Adipocyte (in vitro differentiated cells): ENCODE measurements around the gene SPA17.

Experiments used
- DNase-seq: peaks from one replicate; pipeline ENCODE4 v3.0.0-alpha.2; 2015; ENCODE audit warnings: low read depth
- H3K27me3 ChIP-seq: replicated peaks from 2 replicates; pipeline ENCODE4 v1.7.0; 2013; ENCODE audit warnings: mild to moderate bottlenecking, low read length, moderate library complexity; ENCODE audit not compliant: control insufficient read depth, insufficient read depth
- H3K36me3 ChIP-seq: 2 replicates; pipeline ENCODE4 v1.7.0; 2013; ENCODE audit warnings: low read length, mild to moderate bottlenecking, moderate library complexity; ENCODE audit not compliant: control insufficient read depth, insufficient read depth, severe bottlenecking
- H3K4me1 ChIP-seq: 2 replicates; pipeline ENCODE4 v1.7.0; 2013; ENCODE audit warnings: mild to moderate bottlenecking, low read length, moderate library complexity; ENCODE audit not compliant: control insufficient read depth, insufficient read depth
- H3K4me3 ChIP-seq: 2 replicates; pipeline ENCODE4 v1.7.0; 2013; ENCODE audit warnings: mild to moderate bottlenecking, low read length, moderate library complexity
- H3K9ac ChIP-seq: 2 replicates; pipeline ENCODE4 v1.7.0; 2013; ENCODE audit warnings: mild to moderate bottlenecking, low read length, moderate library complexity
- H3K9me3 ChIP-seq: 2 replicates; pipeline ENCODE4 v1.7.0; 2013; ENCODE audit warnings: mild to moderate bottlenecking, low read length, moderate library complexity; ENCODE audit not compliant: control insufficient read depth

SPA17 gene

DNA sequence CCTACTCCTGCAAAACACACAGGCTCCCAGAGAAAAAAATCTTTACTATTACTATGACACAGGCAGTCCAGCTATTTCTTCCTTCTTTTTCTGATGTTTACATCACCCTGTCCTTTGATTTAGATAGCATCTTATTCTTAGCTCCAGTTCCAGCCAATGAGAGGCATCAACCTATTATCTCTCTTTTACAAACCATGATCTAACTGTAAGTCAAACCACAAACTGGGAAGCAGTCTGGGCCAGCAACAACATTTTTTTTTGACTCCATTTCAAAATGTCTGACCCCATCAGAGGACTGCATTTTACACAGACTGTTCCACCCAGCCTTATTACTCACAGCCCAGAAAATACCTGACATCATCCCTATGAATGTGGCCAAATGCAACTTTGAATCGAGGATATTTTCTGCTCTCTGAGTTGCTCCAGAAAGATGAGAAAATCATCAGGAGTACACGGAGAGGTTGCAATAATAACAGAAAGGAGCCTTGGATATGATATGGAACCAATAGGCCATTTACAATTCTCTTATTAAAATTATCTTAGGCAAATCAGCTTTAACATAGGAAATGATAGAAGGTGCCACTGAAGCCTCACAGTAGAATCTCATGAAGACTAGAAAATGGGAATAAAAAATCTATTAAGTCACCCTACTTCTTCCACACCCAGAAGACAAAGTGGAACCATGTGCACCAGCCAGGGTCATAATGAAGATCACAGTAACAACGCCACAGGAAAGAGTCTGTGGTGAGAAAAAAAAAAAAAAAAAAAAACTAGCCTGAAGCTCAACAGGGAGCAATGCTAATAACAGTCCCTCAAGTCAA lies 29.9 kb upstream of the SPA17 start:
- peaks cover 13% of the 10 kb centered on the region for H3K36me3 ChIP-seq
- peak; percentile 70 for DNase-seq
- no peaks in the 10 kb centered on the region for H3K27me3 ChIP-seq
- H3K9ac ChIP-seq: no peak overlapping the region
- peak overlapping the region; percentile 28 for H3K4me3 ChIP-seq
- H3K4me1 ChIP-seq: peaks cover 10% of the 10 kb centered on the region
- no peaks in the 10 kb centered on the region for H3K9me3 ChIP-seq

GRCh38 chr11:124644426-124645280 lies 29.1 kb upstream of the SPA17 start:
- no peak overlapping the region for H3K9ac ChIP-seq
- DNase-seq: peak; percentile 85
- peak overlapping the region; percentile 54 for H3K4me3 ChIP-seq
- H3K36me3 ChIP-seq: peaks cover 9% of the 10 kb centered on the region
- peaks cover 10% of the 10 kb centered on the region for H3K4me1 ChIP-seq
- no peaks in the 10 kb centered on the region for H3K27me3 ChIP-seq
- H3K9me3 ChIP-seq: no peaks in the 10 kb centered on the region

DNA sequence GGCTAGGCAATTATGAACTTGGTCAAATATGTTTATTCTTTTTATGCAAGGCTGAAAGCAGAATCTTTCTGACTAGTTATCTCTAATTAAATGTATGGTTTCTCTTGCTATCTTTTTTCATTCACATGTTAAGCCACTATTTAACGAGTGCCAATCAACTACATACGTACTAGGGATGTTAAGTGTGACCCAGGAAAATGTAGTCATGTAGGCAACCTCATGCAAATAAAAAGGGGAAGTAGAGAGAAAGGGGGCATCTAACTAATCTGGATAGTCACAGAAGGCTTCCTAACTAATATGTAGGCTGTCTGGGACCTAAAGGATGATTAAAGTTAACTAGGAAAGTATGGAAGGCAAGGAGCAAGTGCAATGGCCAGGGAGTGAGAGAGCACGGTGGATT lies 27.6 kb upstream of the SPA17 start:
- no peak for DNase-seq
- H3K4me3 ChIP-seq: no peak overlapping the region
- H3K4me1 ChIP-seq: peaks cover 10% of the 10 kb centered on the region
- H3K9me3 ChIP-seq: no peaks in the 10 kb centered on the region
- peaks cover 6% of the 10 kb centered on the region for H3K36me3 ChIP-seq
- no peaks in the 10 kb centered on the region for H3K27me3 ChIP-seq
- H3K9ac ChIP-seq: no peak overlapping the region

GRCh38 chr11:124648610-124649009 lies 25.1 kb upstream of the SPA17 start:
- no peaks in the 10 kb centered on the region for H3K27me3 ChIP-seq
- no peak for DNase-seq
- H3K36me3 ChIP-seq: peaks cover 11% of the 10 kb centered on the region
- no peak overlapping the region for H3K4me3 ChIP-seq
- H3K9me3 ChIP-seq: no peaks in the 10 kb centered on the region
- no peak overlapping the region for H3K9ac ChIP-seq
- peaks cover 6% of the 10 kb centered on the region for H3K4me1 ChIP-seq

- Histone ChIP-seq H3K9ac (no peak overlapping the region), H3K9me3 (no peaks in the 10 kb centered on the region), H3K27me3 (no peaks in the 10 kb centered on the region), H3K4me1 (no peaks in the 10 kb centered on the region), H3K4me3 (no peak overlapping the region), H3K36me3 (peaks cover 9% of the 10 kb centered on the region)
- DNase-seq: no peak
These were observed 16.7 kb upstream of the SPA17 start for GRCh38 chr11:124656774-124657630.

- H3K4me3 ChIP-seq: no peak overlapping the region
- peaks cover 9% of the 10 kb centered on the region for H3K36me3 ChIP-seq
- no peaks in the 10 kb centered on the region for H3K9me3 ChIP-seq
- H3K9ac ChIP-seq: no peak overlapping the region
- no peaks in the 10 kb centered on the region for H3K4me1 ChIP-seq
- no peak for DNase-seq
- H3K27me3 ChIP-seq: no peaks in the 10 kb centered on the region
These were observed 15.8 kb upstream of the SPA17 start for GRCh38 chr11:124657904-124658303.

DNA sequence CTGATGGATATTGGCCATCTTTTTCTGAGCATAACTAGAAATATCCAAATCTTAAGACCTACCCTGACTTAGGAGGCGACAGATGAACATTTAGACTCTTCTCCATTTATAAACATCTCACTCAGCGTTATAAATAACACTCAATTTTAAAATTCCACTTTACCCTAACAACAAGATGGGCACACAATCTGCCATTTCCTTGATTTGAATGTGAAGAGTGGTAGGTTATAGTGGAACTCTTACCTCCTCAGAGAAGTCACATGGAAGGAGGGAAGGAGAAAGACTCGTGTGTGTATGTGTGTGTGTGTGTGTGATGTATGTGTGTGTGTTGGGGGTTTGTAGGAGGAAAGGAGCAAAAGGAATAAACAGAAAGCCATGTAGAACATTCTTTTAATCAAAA lies 15.2 kb upstream of the SPA17 start:
- no peak overlapping the region for H3K4me3 ChIP-seq
- no peaks in the 10 kb centered on the region for H3K4me1 ChIP-seq
- DNase-seq: no peak
- H3K9ac ChIP-seq: no peak overlapping the region
- H3K27me3 ChIP-seq: no peaks in the 10 kb centered on the region
- H3K9me3 ChIP-seq: no peaks in the 10 kb centered on the region
- peaks cover 5% of the 10 kb centered on the region for H3K36me3 ChIP-seq

DNA sequence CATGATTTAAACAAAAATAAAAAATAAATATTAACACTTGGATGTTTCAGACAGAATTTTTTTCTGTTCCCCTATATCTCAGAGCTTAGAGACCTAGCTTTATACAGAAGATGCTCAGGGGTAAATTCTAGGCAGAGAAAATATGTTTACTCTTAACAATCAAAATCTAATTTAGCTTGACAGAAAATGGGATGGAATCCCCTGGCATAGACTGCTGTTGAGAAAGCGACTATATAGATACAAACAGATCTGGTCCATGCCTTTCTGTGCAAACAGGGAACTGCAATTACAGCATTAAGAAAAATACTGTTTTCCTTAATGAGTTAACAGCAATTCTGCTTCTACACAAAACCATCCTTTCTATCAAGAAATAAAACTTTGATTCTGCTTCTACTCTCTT lies 14.7 kb upstream of the SPA17 start:
- DNase-seq: no peak
- Histone ChIP-seq H3K4me1 (no peaks in the 10 kb centered on the region), H3K9ac (no peak overlapping the region), H3K4me3 (no peak overlapping the region), H3K36me3 (peaks cover 3% of the 10 kb centered on the region), H3K9me3 (no peaks in the 10 kb centered on the region), H3K27me3 (no peaks in the 10 kb centered on the region)

- DNase-seq: no peak
- no peaks in the 10 kb centered on the region for H3K4me1 ChIP-seq
- H3K4me3 ChIP-seq: no peak overlapping the region
- peaks cover 3% of the 10 kb centered on the region for H3K36me3 ChIP-seq
- H3K9me3 ChIP-seq: no peaks in the 10 kb centered on the region
- no peaks in the 10 kb centered on the region for H3K27me3 ChIP-seq
- H3K9ac ChIP-seq: no peak overlapping the region
These were observed 12.2 kb upstream of the SPA17 start for GRCh38 chr11:124661553-124661952.

DNA sequence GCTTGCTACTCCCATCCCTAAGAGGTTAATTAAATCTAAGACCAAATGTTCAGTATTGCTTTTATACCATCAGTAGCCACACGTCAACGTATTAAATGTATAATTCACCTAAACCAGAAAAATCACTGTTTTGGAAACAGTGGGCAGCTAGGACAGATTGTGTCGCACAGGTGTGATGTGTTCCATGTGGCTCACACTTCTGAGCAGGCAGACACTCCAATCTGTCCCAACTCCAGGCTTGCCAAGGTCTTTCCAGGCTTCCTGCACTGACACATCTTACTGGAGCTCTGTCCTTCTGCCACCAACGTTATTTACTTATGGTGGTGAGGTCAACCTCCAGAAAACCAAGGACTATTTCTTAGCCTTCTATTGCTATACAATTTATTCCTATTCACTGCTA lies 11.6 kb upstream of the SPA17 start:
- Histone ChIP-seq H3K9ac (no peak overlapping the region), H3K4me1 (no peaks in the 10 kb centered on the region), H3K4me3 (no peak overlapping the region), H3K9me3 (no peaks in the 10 kb centered on the region), H3K36me3 (peaks cover 6% of the 10 kb centered on the region), H3K27me3 (no peaks in the 10 kb centered on the region)
- DNase-seq: no peak

DNA sequence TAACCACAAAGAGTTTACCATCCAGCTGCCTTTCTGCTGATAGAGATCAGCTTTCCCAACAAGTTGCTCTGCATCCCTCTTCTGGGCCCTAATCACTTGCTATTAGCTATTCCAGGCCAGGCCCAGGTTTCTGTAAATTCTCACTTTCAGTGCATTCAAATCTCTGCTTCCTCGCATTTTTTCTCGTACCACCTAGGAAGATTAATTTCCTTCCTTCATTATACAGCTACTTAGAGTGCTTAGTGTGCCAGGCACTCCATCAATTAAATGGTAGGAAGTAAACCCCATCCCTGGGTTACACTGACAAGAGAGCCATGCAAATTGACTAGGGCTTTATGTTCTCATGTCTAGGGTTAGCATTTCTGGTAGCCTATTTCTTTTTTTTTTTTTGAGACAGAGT lies 9.8 kb upstream of the SPA17 start:
- Histone ChIP-seq H3K36me3 (peaks cover 9% of the 10 kb centered on the region), H3K9me3 (no peaks in the 10 kb centered on the region), H3K27me3 (no peaks in the 10 kb centered on the region), H3K4me3 (no peak overlapping the region), H3K9ac (no peak overlapping the region), H3K4me1 (no peaks in the 10 kb centered on the region)
- DNase-seq: no peak
